Activated T-helper 17 cell treated with anti-CD3 and anti-CD28 coated beads, Interleukin-2, amount 50 U/mL, for 72 hours (primary cell): ENCODE data around the gene PFKM. TPM values are rescaled to one million over a fixed set of nuclear protein-coding genes. Genes with fewer than 3 reads are reported as not detected.

Experiments
- ATAC-seq: fragments of 150-1000 bp; cut with Tn5 transposase; replicated peaks from 2 replicates; pipeline ENCODE4 v1.10.0; 2021; ENCODE audit warnings: mild to moderate bottlenecking, moderate library complexity
- H3K27ac Mint-ChIP-seq: one replicate; pipeline ENCODE4 v1.8.0; 2022; ENCODE audit warnings: mixed read lengths
- H3K27me3 Mint-ChIP-seq: one replicate; pipeline ENCODE4 v1.8.0; 2022; ENCODE audit warnings: mixed read lengths
- H3K36me3 Mint-ChIP-seq: one replicate; pipeline ENCODE4 v1.8.0; 2022; ENCODE audit warnings: low read depth, mild to moderate bottlenecking, mixed read lengths
- H3K4me1 Mint-ChIP-seq: one replicate; pipeline ENCODE4 v1.8.0; 2022; ENCODE audit warnings: mixed read lengths
- H3K4me3 Mint-ChIP-seq: one replicate; pipeline ENCODE4 v1.8.0; 2022; ENCODE audit warnings: mild to moderate bottlenecking, mixed read lengths
- H3K9me3 Mint-ChIP-seq: one replicate; pipeline ENCODE4 v1.8.0; 2022; ENCODE audit warnings: mixed read lengths
- total RNA-seq, 2 donors: library from RNA; stranded (reverse); gene quantifications; one replicate each; pipeline ENCODE4 v1.2.3, GENCODE V29; 2022

PFKM gene
- total RNA-seq, 2 donors from 2014 or later, result 57.3 to 83.3 TPM

DNA sequence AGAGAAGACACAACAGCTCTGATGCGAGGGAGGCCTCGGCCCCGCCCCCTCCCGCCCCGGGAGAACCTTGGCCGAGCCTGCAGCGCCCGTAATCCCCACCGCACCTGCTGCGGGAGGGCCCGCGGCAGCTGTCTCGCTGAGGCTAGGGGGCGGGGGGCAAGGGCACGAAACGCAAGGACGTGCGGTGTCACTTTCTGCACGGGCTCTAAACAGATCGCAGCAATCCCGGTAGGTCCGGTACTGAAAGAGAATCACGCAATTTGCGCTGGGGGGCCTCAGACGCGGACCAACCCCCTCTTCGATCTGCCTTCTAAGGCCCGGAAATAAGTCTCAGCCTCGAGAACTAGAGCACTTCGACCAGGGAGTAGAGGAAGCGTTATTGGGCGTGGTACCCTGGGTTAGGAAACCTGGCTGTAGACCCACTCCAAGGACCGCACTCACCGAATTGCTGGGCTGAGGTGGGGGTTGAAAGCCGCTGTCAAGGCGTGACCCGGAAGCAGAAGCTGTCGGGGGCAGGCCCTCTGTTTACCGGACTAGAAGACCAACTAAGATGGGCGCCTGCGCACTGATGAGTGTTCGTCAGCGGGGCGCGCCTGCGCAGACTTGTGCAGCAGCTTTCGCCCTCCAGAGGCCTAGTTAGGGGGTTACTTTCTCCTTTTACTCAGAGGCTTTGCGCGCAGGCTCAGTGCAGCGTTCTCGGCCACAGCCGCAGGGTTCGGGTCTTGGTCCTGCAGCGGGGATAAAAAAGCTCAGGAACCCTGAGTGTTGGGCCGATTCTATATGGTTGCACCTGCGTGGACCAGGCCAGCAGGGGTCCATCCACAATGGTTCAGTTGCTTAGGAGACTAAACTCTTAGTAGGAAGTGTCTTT is 38.1 kb downstream of the PFKM start, which contains the start of gene ASB8:
ASB8 (minus strand) TSS at position 498 of the 871 bp plus-strand sequence. CDS start 4,019 bp downstream, outside the sequence.
- Mint-ChIP-seq H3K4me1 (peaks cover 14% of the 10 kb centered on the region), H3K9me3 (no peaks in the 10 kb centered on the region), H3K36me3 (peaks cover 23% of the 10 kb centered on the region), H3K27ac (peak within 1 kb of the TSS; percentile 89), H3K27me3 (no peaks in the 10 kb centered on the region), H3K4me3 (peak within 1 kb of the TSS; percentile 85)
- ATAC-seq, result peak; percentile 97

DNA sequence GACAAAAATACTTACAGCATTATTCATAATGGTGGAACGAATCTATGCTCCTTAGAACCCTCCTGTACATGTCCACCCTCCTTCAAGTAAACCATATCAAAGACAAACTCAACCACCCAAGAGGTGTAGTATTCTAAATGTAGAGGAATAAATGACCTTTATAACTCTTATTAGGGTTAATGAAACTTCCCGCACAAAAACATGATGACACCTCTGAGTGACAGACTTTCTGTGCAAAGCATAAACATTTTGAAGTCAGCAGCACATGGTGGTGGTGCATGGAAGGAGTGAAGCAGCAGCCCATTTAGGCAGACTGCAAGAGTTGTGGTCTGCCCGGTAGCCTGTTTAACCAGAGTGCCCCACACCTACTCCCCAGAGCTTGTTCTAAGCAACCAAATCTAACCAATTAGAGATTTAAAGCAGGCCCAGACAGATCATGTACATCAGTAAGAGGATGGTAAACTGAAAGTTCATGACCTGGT is 38.8 kb downstream of the PFKM start:
- peaks cover 18% of the 10 kb centered on the region for H3K36me3 Mint-ChIP-seq
- peak overlapping the region; percentile 89 for H3K27ac Mint-ChIP-seq
- H3K4me1 Mint-ChIP-seq, result peaks cover 11% of the 10 kb centered on the region
- peak overlapping the region; percentile 85 for H3K4me3 Mint-ChIP-seq
- no peak for ATAC-seq
- H3K9me3 Mint-ChIP-seq, result no peaks in the 10 kb centered on the region
- H3K27me3 Mint-ChIP-seq, result no peaks in the 10 kb centered on the region

DNA sequence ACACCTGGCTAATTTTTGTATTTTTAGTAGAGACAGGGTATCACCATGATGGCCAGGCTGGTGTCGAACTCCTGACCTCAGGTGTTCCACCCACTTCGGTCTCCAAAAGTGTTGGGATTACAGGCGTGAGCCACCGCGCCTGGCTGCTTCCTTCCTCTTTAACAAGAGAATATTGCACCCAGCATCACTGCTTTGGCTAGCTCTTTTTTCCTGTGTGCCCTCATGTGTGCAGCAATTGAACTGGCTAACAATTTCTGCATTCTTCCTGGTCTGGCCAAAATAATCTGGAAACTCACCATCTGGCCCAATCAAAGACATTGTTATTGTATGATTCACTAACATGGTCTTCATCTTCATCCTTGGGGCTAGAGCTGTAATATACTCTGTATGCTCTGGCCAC is 40.9 kb downstream of the PFKM start:
- ATAC-seq, result no peak
- Mint-ChIP-seq H3K27ac (no peak overlapping the region), H3K4me3 (no peak overlapping the region), H3K9me3 (no peaks in the 10 kb centered on the region), H3K4me1 (peaks cover 6% of the 10 kb centered on the region), H3K27me3 (peaks cover under 1% of the 10 kb centered on the region), H3K36me3 (peaks cover 6% of the 10 kb centered on the region)

DNA sequence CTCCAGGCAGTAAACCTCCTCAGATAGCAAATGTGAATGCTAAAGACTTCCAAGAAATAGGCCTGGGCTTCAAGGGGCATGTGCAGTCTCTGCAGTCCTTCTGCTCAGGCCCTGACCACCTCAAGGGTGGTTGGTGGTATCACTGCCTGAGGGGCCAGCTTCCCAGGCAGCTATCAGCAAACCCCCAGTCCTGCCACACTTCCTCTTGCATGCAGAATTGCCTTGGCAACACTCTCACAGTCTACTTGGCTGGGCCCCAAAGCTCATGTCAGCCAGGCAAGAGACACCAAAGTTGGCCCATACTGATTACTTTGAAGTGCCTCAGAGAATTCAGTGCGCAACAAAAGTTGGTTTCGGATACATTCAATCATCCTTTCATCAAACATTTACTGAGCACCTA is 41.6 kb downstream of the PFKM start:
- Mint-ChIP-seq H3K9me3 (no peaks in the 10 kb centered on the region), H3K27me3 (peaks cover 3% of the 10 kb centered on the region), H3K27ac (no peak overlapping the region), H3K36me3 (peaks cover 6% of the 10 kb centered on the region), H3K4me3 (no peak overlapping the region), H3K4me1 (peaks cover 6% of the 10 kb centered on the region)
- ATAC-seq, result no peak

DNA sequence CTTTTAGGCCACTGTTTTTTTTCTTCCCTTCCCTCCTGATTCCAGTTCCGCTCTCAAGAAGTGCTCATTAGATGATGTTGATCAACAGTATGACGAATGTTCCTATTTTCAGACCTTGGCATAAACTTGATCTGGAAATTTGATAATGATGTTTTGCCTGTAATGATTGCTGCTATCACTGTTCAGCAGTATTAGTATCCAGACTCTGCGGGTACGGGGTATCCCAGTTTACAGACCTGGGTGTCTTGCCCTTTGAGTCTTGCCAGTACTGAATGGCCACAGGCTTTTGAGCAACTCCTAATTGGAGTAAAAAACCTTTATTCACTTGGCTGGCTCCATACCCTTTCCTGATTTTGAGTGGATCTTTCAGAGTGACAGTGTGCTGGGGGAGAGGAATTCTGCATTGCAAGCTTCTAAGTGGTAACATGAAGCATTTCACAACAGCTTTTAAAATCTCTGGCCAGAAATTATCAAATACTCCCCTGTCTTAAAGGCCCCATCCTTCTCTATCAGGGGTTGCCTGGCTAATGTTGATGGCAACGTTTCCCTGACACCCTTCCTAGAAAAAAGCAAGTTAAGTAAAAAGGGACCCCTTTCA is 44.1 kb downstream of the PFKM start:
- H3K27ac Mint-ChIP-seq, result no peak overlapping the region
- H3K36me3 Mint-ChIP-seq, result no peaks in the 10 kb centered on the region
- H3K9me3 Mint-ChIP-seq, result no peaks in the 10 kb centered on the region
- H3K27me3 Mint-ChIP-seq, result peaks cover 9% of the 10 kb centered on the region
- H3K4me3 Mint-ChIP-seq, result no peak overlapping the region
- no peak for ATAC-seq
- H3K4me1 Mint-ChIP-seq, result no peaks in the 10 kb centered on the region

DNA sequence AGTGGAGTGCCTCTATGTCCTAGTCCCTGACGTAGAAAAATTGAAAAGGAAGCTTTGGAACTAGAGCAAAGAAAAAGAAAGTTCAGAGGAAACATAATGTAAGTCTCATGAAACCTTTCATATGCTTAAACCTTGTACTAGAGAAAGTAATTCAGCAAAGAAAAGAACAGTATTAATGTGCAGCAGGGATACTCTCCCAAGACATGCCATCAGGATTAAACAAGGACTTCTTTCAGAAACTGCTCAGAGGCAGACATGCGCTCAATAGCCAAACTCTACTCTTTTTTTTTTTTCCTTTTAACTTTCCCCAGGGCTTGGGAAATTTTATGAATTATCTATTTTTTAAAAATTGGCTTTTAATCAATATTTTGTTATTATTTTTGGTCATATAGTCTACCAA is 45.3 kb downstream of the PFKM start:
- Mint-ChIP-seq H3K27me3 (peaks cover 9% of the 10 kb centered on the region), H3K27ac (no peak overlapping the region), H3K4me3 (no peak overlapping the region), H3K9me3 (no peaks in the 10 kb centered on the region), H3K4me1 (no peaks in the 10 kb centered on the region), H3K36me3 (no peaks in the 10 kb centered on the region)
- ATAC-seq, result no peak

DNA sequence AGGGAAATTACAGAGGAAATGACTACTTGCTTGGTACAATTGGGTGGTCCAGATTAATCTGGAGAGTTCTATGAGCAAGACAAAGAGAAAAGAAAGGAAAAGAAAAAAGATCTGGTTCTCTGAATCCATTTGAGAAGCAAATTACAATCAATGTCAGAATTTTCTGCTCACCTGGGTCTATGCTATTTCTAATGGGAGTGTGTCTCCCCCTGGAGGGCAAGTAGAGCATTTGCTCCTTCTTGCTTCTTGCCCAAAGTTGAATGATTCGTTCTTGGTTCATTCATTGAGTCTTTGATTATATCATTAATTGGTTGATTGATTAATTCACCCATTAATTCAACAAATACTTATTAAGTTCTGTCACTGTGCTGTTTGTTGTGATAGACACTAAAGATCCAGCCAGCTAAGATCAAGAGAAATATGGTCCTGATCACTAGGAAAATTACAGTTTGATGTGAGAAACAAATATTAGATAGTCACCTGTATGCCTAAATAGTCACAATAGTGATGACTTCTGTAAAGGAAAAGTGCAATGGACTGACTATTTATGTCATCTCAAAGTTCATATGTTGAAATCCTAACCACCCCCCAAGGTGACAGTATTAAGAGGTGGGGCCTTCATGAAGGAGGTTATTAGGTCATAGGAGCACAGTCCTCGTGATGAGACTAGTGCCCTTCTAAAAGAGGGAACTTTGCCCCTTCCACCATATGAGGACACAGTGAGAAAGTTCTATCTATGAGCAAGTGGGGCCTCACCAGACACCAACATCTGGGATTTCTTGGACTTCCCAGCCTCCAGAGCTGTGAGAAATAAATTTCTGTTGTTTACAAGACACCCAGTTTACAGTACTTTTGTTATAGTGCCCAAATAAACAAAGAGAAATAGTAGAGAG is 46.2 kb downstream of the PFKM start:
- H3K9me3 Mint-ChIP-seq, result no peaks in the 10 kb centered on the region
- peak overlapping the region; percentile 45 for H3K27ac Mint-ChIP-seq
- no peak overlapping the region for H3K4me3 Mint-ChIP-seq
- peak; percentile 49 for ATAC-seq
- H3K36me3 Mint-ChIP-seq, result no peaks in the 10 kb centered on the region
- H3K27me3 Mint-ChIP-seq, result peaks cover 9% of the 10 kb centered on the region
- H3K4me1 Mint-ChIP-seq, result no peaks in the 10 kb centered on the region

DNA sequence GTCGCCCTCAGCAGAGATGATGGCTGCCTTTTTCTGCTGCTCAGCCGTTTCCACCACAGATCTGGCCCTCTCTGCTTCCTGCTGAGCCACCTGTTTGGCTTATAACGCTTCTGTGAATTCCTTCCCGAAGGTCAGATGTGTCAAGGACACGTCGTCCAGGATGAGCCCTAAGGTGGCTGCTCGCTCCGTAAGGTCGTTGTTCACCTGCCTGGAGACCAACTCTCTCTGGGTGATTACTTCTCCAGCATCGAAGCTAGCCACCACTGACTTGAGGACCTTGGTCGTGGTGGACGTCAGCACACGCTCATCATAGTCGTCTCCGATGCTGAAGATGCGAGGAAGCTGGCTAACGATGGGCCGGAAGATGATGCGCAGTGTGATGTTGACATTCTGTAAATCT is 49.8 kb downstream of the PFKM start:
- H3K4me1 Mint-ChIP-seq, result no peaks in the 10 kb centered on the region
- H3K27me3 Mint-ChIP-seq, result peaks cover 9% of the 10 kb centered on the region
- no peak overlapping the region for H3K4me3 Mint-ChIP-seq
- no peaks in the 10 kb centered on the region for H3K36me3 Mint-ChIP-seq
- no peaks in the 10 kb centered on the region for H3K9me3 Mint-ChIP-seq
- ATAC-seq, result no peak
- H3K27ac Mint-ChIP-seq, result no peak overlapping the region

DNA sequence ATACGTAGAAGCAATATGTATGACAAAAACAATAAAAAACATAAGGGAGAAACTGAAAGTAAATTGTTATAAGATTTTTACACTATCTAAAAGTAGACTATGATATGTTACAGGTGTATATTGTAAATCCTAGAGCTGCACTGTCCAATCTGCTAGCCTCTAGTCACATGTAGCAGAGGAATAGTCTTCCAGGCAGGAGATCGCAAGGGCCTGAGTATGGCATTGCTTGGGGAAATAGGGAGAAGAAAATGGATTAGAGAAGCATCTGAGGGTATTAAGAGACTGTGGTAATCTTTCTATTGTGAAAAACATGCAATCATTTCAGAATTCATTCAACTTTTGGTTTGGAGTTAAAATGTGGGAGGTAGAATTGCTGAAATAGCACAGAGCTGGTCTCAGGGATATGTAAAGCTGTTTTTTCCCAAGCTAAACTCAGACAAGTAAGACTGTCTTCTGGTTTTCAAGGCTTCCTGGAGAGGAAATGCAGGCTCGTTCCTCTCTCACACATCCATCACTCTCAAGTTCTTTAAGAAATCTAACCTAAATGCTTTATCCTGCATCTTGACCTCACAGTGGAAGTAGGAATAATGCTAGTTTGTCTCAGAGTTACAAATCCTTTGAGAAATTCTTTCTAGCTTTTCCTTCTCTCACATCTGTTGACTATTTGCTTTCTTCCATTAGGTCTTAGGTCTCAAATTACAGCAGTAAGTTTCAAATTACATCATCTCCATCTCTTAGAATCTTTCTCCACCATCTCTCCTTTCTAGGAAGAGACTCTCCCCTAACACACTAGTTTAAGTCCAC is 56.7 kb downstream of the PFKM start:
- H3K9me3 Mint-ChIP-seq, result no peaks in the 10 kb centered on the region
- peak overlapping the region; percentile 10 for H3K4me3 Mint-ChIP-seq
- ATAC-seq, result no peak
- peaks cover 9% of the 10 kb centered on the region for H3K27me3 Mint-ChIP-seq
- peaks cover 4% of the 10 kb centered on the region for H3K4me1 Mint-ChIP-seq
- no peaks in the 10 kb centered on the region for H3K36me3 Mint-ChIP-seq
- H3K27ac Mint-ChIP-seq, result peak overlapping the region; percentile 10

DNA sequence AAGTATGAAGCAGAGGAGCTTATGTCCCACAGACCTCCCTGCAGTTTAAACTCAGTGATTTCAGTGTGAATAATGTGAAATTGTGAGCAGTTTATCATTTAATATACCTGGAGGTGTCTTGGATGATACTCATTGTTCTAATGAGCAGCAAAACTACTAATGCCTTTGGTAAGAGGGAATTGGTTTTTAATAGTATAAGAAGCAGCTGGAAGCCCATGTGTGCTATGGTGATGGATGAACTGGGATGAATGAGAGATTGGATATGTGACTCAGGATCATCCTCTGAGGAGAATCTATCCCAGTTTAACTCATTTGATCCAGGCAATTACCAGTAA is 57.2 kb downstream of the PFKM start:
- Mint-ChIP-seq H3K4me1 (peaks cover 4% of the 10 kb centered on the region), H3K27ac (no peak overlapping the region), H3K4me3 (no peak overlapping the region), H3K36me3 (no peaks in the 10 kb centered on the region), H3K27me3 (peaks cover 13% of the 10 kb centered on the region), H3K9me3 (no peaks in the 10 kb centered on the region)
- no peak for ATAC-seq

DNA sequence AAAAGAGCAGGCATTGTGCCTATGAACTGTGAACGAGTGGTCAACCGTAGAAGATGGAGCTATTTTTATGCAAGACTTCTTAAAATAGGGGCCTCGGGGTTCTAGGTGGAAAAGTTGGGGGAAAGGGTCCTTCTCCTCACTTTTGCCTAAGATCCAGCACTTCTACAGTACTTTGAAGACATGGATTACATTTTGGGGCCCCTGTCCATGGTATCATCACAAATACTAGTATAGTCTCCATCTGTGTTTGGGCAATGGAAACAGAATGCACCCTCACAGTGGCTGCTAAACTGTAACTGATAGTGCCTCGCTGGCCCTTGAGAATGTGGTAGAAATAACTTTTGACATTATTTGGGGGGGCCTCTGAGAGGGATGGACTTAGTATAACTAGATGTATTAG is 58.8 kb downstream of the PFKM start:
- H3K36me3 Mint-ChIP-seq, result no peaks in the 10 kb centered on the region
- peaks cover 13% of the 10 kb centered on the region for H3K27me3 Mint-ChIP-seq
- no peak overlapping the region for H3K27ac Mint-ChIP-seq
- H3K4me1 Mint-ChIP-seq, result peaks cover 10% of the 10 kb centered on the region
- no peak overlapping the region for H3K4me3 Mint-ChIP-seq
- ATAC-seq, result no peak
- H3K9me3 Mint-ChIP-seq, result no peaks in the 10 kb centered on the region

DNA sequence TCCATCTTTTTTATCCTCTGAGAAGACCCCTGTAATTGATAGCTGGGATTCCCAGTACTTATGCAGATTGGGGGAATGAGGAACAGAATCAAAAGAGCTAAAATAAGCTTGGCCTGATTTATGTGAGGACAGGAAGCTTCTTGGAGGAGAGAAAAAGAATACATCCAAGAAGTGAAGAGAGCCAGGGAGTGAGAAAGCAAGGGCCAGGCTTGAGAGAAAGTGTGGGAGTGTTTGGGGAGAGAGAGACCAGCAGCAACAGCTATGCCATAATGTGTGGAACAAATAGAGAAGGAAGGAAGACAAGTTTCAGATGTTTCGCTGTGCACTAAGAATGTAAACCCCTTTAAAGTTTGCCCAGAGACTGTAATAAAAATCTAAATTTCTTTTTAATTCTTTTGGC is 60.3 kb downstream of the PFKM start:
- Mint-ChIP-seq H3K27me3 (peaks cover 13% of the 10 kb centered on the region), H3K4me3 (no peak overlapping the region), H3K27ac (no peak overlapping the region), H3K4me1 (peaks cover 10% of the 10 kb centered on the region), H3K9me3 (no peaks in the 10 kb centered on the region), H3K36me3 (no peaks in the 10 kb centered on the region)
- ATAC-seq, result no peak

DNA sequence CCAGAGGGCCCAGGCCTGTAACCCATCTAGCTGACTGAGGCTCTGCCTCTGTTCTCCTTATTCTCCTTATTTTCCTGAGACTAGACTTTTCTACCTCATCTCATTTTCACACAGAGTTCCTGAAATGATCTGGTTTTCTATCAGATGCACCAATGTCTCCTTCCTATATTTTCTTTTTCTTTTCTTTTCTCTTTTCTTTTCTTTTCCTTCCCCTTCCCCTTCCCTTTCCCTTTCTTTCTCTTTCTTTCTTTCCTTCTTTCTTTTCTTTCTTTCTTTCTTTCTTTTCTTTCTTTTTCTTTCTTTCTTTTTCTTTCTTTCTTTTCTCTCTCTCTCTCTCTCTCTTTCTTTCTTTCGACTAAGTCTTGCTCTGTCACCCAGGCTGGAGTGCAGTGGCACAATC is 61.3 kb downstream of the PFKM start:
- Mint-ChIP-seq H3K4me3 (no peak overlapping the region), H3K9me3 (no peaks in the 10 kb centered on the region), H3K27me3 (peaks cover 16% of the 10 kb centered on the region), H3K4me1 (peaks cover 9% of the 10 kb centered on the region), H3K36me3 (no peaks in the 10 kb centered on the region), H3K27ac (no peak overlapping the region)
- ATAC-seq, result no peak
